WTC11 (cell line): ENCODE data around the gene CDC45. TPM values are rescaled to one million over a fixed set of nuclear protein-coding genes. Genes with fewer than 3 reads are reported as not detected.

Source experiments
- ATAC-seq: fragments of 200-7000 bp; cut with Tn5 transposase; 2 replicates; pipeline ENCODE4 v1.10.0; 2021; ENCODE audit warnings: mild to moderate bottlenecking, moderate library complexity
- CTCF ChIA-PET: fragments of 300-600 bp; sonication (Branson Sonifier 250); formaldehyde crosslinking; loops from one replicate; lab custom pipeline; 2021; ENCODE audit warnings: antibody characterized with exemption; lab: Charles Lee
- POLR2A ChIA-PET: fragments of 350-600 bp; sonication (Branson Sonifier 250); formaldehyde crosslinking; loops from one replicate; lab custom pipeline; 2021; ENCODE audit warnings: antibody characterized with exemption; lab: Charles Lee
- DNase-seq: peaks from one replicate; pipeline ENCODE4 v3.0.0; 2021; ENCODE audit warnings: low spot score
- H3K27ac Mint-ChIP-seq: 2 replicates; pipeline ENCODE4 v1.8.0; 2021; ENCODE audit warnings: mixed read lengths
- H3K27me3 Mint-ChIP-seq: 2 replicates; pipeline ENCODE4 v1.8.0; 2021; ENCODE audit warnings: low read depth, mild to moderate bottlenecking, moderate library complexity, mixed read lengths
- H3K36me3 Mint-ChIP-seq: 2 replicates; pipeline ENCODE4 v1.8.0; 2021; ENCODE audit warnings: mixed read lengths
- H3K4me1 Mint-ChIP-seq: 2 replicates; pipeline ENCODE4 v1.8.0; 2022; ENCODE audit warnings: mixed read lengths
- H3K4me3 Mint-ChIP-seq: 2 replicates; pipeline ENCODE4 v1.8.0; 2021; ENCODE audit warnings: mild to moderate bottlenecking, moderate library complexity, mixed read lengths
- H3K9me3 Mint-ChIP-seq: 2 replicates; pipeline ENCODE4 v1.8.0; 2021; ENCODE audit warnings: mixed read lengths
- ATF3 ChIP-seq: sonication (generic); formaldehyde crosslinking; conservative IDR thresholded peaks from 2 replicates; pipeline ENCODE4 v1.8.1; 2022; ENCODE audit warnings: mild to moderate bottlenecking, missing genetic modification reagents
- CREB1 ChIP-seq: sonication (generic); formaldehyde crosslinking; IDR thresholded peaks from 2 replicates; pipeline ENCODE4 v1.8.0; 2023; ENCODE audit warnings: mild to moderate bottlenecking, missing genetic modification reagents
- CTCF ChIP-seq: fragments of 200-600 bp; IDR thresholded peaks from 2 replicates; pipeline ENCODE4 v1.8.0; 2022; ENCODE audit warnings: antibody characterized with exemption
- E2F5 ChIP-seq: sonication (generic); formaldehyde crosslinking; IDR thresholded peaks from 2 replicates; pipeline ENCODE4 v1.8.1; 2022; ENCODE audit warnings: mild to moderate bottlenecking, moderate library complexity, missing genetic modification reagents
- ELF4 ChIP-seq: sonication (generic); formaldehyde crosslinking; IDR thresholded peaks from 2 replicates; pipeline ENCODE4 v1.8.1; 2022; ENCODE audit warnings: low read depth, mild to moderate bottlenecking, moderate library complexity, missing genetic modification reagents
- FOXJ3 ChIP-seq: sonication (generic); formaldehyde crosslinking; IDR thresholded peaks from 2 replicates; pipeline ENCODE4 v1.9.0; 2021; ENCODE audit warnings: missing genetic modification reagents, mild to moderate bottlenecking, borderline replicate concordance
- GABPB1 ChIP-seq: sonication (generic); formaldehyde crosslinking; IDR thresholded peaks from 2 replicates; pipeline ENCODE4 v1.8.1; 2023; ENCODE audit warnings: mild to moderate bottlenecking, missing genetic modification reagents
- GRHL2 ChIP-seq: fragments of 250-450 bp; sonication (Bioruptor Pico); IDR thresholded peaks from 2 replicates; pipeline ENCODE4 v1.8.0; 2022; ENCODE audit warnings: mild to moderate bottlenecking, moderate library complexity; ENCODE audit not compliant: insufficient replicate concordance, severe bottlenecking
- HMGA2 ChIP-seq: fragments of 250-450 bp; sonication (Bioruptor Pico); IDR thresholded peaks from 2 replicates; pipeline ENCODE4 v1.4.0; 2021; ENCODE audit warnings: mild to moderate bottlenecking, moderate library complexity
- IRF2 ChIP-seq: sonication (generic); formaldehyde crosslinking; IDR thresholded peaks from 2 replicates; pipeline ENCODE4 v1.8.0; 2022; ENCODE audit warnings: low read depth, missing genetic modification reagents, borderline replicate concordance
- JUN ChIP-seq: sonication (generic); formaldehyde crosslinking; IDR thresholded peaks from 2 replicates; pipeline ENCODE4 v1.8.0; 2023; ENCODE audit warnings: mild to moderate bottlenecking, missing genetic modification reagents
- NFYB ChIP-seq: sonication (generic); formaldehyde crosslinking; conservative IDR thresholded peaks from 2 replicates; pipeline ENCODE4 v1.8.0; 2022; ENCODE audit warnings: low read depth, missing genetic modification reagents
- TP53 ChIP-seq: sonication (generic); formaldehyde crosslinking; IDR thresholded peaks from 2 replicates; pipeline ENCODE4 v1.8.1; 2023; ENCODE audit warnings: mild to moderate bottlenecking, missing genetic modification reagents
- ZNF263 ChIP-seq: sonication (generic); formaldehyde crosslinking; IDR thresholded peaks from 2 replicates; pipeline ENCODE4 v1.8.1; 2022; ENCODE audit warnings: low read depth, mild to moderate bottlenecking, moderate library complexity, missing genetic modification reagents
- ZNF281 ChIP-seq: sonication (generic); formaldehyde crosslinking; IDR thresholded peaks from 2 replicates; pipeline ENCODE4 v1.8.0; 2023; ENCODE audit warnings: mild to moderate bottlenecking, missing genetic modification reagents
- ZNF423 ChIP-seq: fragments of 250-450 bp; sonication (Bioruptor Pico); IDR thresholded peaks from 2 replicates; pipeline ENCODE4 v2.1.2; 2022; ENCODE audit warnings: mild to moderate bottlenecking, moderate library complexity
- ZNF425 ChIP-seq: fragments of 250-450 bp; sonication (Bioruptor Pico); conservative IDR thresholded peaks from 2 replicates; pipeline ENCODE4 v1.9.0; 2021; ENCODE audit warnings: mild to moderate bottlenecking
- ZNF532 ChIP-seq: fragments of 250-450 bp; sonication (Bioruptor Pico); IDR thresholded peaks from 2 replicates; pipeline ENCODE4 v1.9.0; 2021; ENCODE audit warnings: mild to moderate bottlenecking, borderline replicate concordance
- ZNF671 ChIP-seq: fragments of 250-450 bp; sonication (Bioruptor Pico); IDR thresholded peaks from 2 replicates; pipeline ENCODE4 v1.8.0; 2021; ENCODE audit warnings: mild to moderate bottlenecking
- total RNA-seq: library from RNA; stranded (reverse); gene quantifications from 3 replicates; pipeline ENCODE4 v1.2.3, GENCODE V29; 2021

CDC45 gene
- total RNA-seq, 1 experiment from 2014 or later: 38.1 TPM

- ChIA-PET CTCF (interaction anchor here (0.7 to 2.9 kb wide), 12 partner anchors 14 to 336 kb away, joined by 3 to 18 read pairs (median 4); partner anchors contain the start of gene ESS2), POLR2A (interaction anchor here (0.6 to 1.0 kb wide), 5 partner anchors 21 to 182 kb away, joined by 3 to 5 read pairs (median 4); partner anchors contain the start of genes C22orf39 and HIRA)
- DNase-seq: no peak
- Mint-ChIP-seq H3K27me3 (no peaks in the 10 kb centered on the region), H3K4me1 (peaks cover 23% of the 10 kb centered on the region), H3K27ac (peak overlapping the region; percentile 99), H3K36me3 (peaks cover 26% of the 10 kb centered on the region), H3K4me3 (peak overlapping the region; percentile 96), H3K9me3 (no peaks in the 10 kb centered on the region)
- TF ChIP-seq IRF2 (CRISPR knock-in tag): no peak
- ATAC-seq: no peak
Measured at GRCh38 chr22:19480173-19480568, 451 bp downstream of the CDC45 start.

GRCh38 chr22:19480789-19481188, 1.1 kb downstream of the CDC45 start:
- no peaks in the 10 kb centered on the region for H3K9me3 Mint-ChIP-seq
- ChIA-PET POLR2A (no interaction called here), CTCF (interaction anchor here (0.7 to 2.9 kb wide), 3 partner anchors 149 to 215 kb away, joined by 3 to 18 read pairs (median 3); no protein-coding TSS in a partner anchor)
- TF ChIP-seq JUN (CRISPR knock-in tag) (no peak), NFYB (CRISPR knock-in tag) (no peak), ATF3 (CRISPR knock-in tag) (no peak)
- peaks cover 23% of the 10 kb centered on the region for H3K4me1 Mint-ChIP-seq
- H3K27me3 Mint-ChIP-seq: no peaks in the 10 kb centered on the region
- DNase-seq (no peak), ATAC-seq (no peak)
- peak overlapping the region; percentile 96 for H3K4me3 Mint-ChIP-seq
- peaks cover 31% of the 10 kb centered on the region for H3K36me3 Mint-ChIP-seq
- peak overlapping the region; percentile 99; the same call in 1 of the 2 replicates for H3K27ac Mint-ChIP-seq

- Mint-ChIP-seq H3K9me3 (no peaks in the 10 kb centered on the region), H3K4me1 (peaks cover 21% of the 10 kb centered on the region), H3K27ac (no peak overlapping the region), H3K4me3 (no peak overlapping the region), H3K36me3 (peaks cover 37% of the 10 kb centered on the region), H3K27me3 (no peaks in the 10 kb centered on the region)
- CTCF ChIA-PET: no interaction called here
- DNase-seq (no peak), ATAC-seq (no peak)
- POLR2A ChIA-PET: no interaction called here
- TF ChIP-seq CREB1 (CRISPR knock-in tag): no peak
- TF ChIP-seq ZNF671: no peak
- no peak for TF ChIP-seq ZNF263 (CRISPR knock-in tag)
- no peak for TF ChIP-seq ELF4
- TF ChIP-seq GRHL2 (CRISPR knock-in tag): no peak
- no peak for TF ChIP-seq GABPB1 (CRISPR knock-in tag)
- no peak for TF ChIP-seq ZNF281
- no peak for TF ChIP-seq E2F5
- TF ChIP-seq HMGA2 (CRISPR knock-in tag): no peak
- no peak for TF ChIP-seq ZNF425 (CRISPR knock-in tag)
- TF ChIP-seq ZNF532 (CRISPR knock-in tag): no peak
- no peak for TF ChIP-seq TP53 (CRISPR knock-in tag)
- TF ChIP-seq ZNF423 (CRISPR knock-in tag): no peak
- TF ChIP-seq FOXJ3: no peak
- TF ChIP-seq CTCF: no peak
Measured at GRCh38 chr22:19482297-19482696, 2.6 kb downstream of the CDC45 start.
